PFSK-1 (cell line): ENCODE measurements around the gene EIF3J.

ENCODE experiments used
- FOXP2 ChIP-seq: optimal IDR thresholded peaks from 2 replicates; pipeline ENCODE3; 2011; ENCODE audit warnings: borderline replicate concordance, control low read depth, inconsistent platforms; ENCODE audit not compliant: insufficient read depth; ENCODE audit errors: extremely low read length, extremely low read depth
- POLR2AphosphoS5 ChIP-seq: IDR thresholded peaks from 2 replicates; pipeline ENCODE4 v1.6.1; 2012; ENCODE audit warnings: low read depth, mild to moderate bottlenecking, control low read depth, low read length, moderate library complexity
- SIN3A ChIP-seq: IDR thresholded peaks from 2 replicates; pipeline ENCODE4 v1.6.1; 2012; ENCODE audit warnings: mild to moderate bottlenecking, low read length, moderate library complexity, borderline replicate concordance; ENCODE audit not compliant: insufficient read depth
- TAF1 ChIP-seq: IDR thresholded peaks from 2 replicates; pipeline ENCODE4 v1.6.1; 2012; ENCODE audit warnings: low read length, control low read depth, borderline replicate concordance; ENCODE audit not compliant: insufficient read depth
- TF ChIP-seq, protein P1 (sequence below), 2 experiments: IDR thresholded peaks; 2 replicates each; pipeline versions ENCODE4 v1.6.1 to v1.8.0; 2011 to 2012; ENCODE audit warnings: low read depth in 2 of 2, low read length in 2 of 2, control low read depth in 1 of 2, inconsistent platforms in 1 of 2, mild to moderate bottlenecking in 1 of 2, moderate library complexity in 1 of 2; ENCODE audit not compliant: insufficient read depth in 1 of 2

Gene EIF3J

DNA sequence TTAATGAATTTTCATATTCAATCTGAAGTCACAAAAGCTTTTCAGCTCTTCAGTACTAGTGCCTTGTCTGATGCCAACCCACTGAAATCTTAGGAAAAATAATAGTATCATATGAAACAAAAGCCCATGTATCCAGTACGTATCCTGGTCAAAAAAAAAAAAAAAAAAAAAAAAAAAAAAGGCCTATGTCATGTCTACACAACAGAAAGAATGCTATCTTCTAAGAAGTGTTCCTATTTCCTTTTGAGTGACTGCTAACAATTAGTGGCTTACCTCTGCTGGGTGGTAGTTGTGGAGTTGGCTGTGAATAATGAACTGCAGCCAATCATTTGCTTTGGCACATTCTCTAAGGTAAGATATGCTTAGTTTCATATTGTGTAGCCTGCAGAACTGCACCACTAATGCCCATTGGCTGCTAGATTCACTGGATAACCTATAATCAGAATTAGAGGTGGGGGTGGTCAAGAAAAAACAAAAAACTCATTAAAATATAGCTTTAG, 59.6 kb downstream of the EIF3J start:
- no peak for TF ChIP-seq TAF1
- no peak for TF ChIP-seq POLR2AphosphoS5
- no peak for TF ChIP-seq SIN3A
- TF ChIP-seq FOXP2, result no peak
- TF ChIP-seq, protein P1, sequence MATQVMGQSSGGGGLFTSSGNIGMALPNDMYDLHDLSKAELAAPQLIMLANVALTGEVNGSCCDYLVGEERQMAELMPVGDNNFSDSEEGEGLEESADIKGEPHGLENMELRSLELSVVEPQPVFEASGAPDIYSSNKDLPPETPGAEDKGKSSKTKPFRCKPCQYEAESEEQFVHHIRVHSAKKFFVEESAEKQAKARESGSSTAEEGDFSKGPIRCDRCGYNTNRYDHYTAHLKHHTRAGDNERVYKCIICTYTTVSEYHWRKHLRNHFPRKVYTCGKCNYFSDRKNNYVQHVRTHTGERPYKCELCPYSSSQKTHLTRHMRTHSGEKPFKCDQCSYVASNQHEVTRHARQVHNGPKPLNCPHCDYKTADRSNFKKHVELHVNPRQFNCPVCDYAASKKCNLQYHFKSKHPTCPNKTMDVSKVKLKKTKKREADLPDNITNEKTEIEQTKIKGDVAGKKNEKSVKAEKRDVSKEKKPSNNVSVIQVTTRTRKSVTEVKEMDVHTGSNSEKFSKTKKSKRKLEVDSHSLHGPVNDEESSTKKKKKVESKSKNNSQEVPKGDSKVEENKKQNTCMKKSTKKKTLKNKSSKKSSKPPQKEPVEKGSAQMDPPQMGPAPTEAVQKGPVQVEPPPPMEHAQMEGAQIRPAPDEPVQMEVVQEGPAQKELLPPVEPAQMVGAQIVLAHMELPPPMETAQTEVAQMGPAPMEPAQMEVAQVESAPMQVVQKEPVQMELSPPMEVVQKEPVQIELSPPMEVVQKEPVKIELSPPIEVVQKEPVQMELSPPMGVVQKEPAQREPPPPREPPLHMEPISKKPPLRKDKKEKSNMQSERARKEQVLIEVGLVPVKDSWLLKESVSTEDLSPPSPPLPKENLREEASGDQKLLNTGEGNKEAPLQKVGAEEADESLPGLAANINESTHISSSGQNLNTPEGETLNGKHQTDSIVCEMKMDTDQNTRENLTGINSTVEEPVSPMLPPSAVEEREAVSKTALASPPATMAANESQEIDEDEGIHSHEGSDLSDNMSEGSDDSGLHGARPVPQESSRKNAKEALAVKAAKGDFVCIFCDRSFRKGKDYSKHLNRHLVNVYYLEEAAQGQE (IDR thresholded peaks at IDR 0.05; ENCODE audit: insufficient read depth in 1 of 2, low read depth in 2 of 2, low read length in 2 of 2), result no peak

DNA sequence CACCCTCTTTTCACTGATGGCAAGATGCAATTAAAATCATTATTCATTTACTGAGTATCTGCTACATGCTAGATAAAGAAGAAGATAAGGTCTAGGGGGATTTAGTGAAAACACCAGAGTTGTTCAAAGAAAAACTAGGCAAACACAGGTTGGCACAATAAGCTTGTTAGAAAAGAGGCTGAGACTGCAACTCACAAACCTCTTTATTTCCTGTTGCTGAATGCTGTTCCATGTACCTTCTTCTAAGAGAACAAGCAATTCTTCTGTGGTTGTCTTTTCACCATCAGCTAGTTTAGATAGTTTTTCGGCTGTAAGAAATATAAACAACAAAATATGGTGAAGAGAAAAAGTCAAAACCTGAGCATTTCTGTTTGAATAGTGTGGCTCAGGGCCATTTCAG, 61.1 kb downstream of the EIF3J start:
- TF ChIP-seq SIN3A, result no peak
- TF ChIP-seq TAF1, result no peak

DNA sequence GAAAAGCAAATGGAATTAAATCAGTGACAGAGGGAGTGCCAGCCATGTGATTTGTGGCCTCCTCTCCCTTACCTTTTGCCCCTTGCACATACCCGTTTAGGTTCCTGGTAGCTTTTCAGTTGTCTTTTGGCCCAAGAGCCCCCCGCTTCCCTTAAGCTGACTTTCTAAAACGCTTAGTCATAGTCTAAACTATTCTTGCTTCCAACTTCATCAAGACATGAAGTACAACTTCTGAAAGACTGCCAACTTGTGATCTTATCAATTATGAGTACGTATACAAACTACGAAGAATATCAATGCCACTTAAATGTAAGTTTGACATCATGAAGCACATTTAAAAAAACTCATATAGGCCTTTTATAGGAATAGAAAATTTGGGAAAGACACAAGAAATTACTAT, 61.9 kb downstream of the EIF3J start:
- TF ChIP-seq POLR2AphosphoS5 (no peak), FOXP2 (no peak), SIN3A (no peak), TAF1 (no peak)
- TF ChIP-seq, protein P1 (IDR thresholded peaks at IDR 0.05; ENCODE audit: insufficient read depth in 1 of 2, low read depth in 2 of 2, low read length in 2 of 2), result no peak

DNA sequence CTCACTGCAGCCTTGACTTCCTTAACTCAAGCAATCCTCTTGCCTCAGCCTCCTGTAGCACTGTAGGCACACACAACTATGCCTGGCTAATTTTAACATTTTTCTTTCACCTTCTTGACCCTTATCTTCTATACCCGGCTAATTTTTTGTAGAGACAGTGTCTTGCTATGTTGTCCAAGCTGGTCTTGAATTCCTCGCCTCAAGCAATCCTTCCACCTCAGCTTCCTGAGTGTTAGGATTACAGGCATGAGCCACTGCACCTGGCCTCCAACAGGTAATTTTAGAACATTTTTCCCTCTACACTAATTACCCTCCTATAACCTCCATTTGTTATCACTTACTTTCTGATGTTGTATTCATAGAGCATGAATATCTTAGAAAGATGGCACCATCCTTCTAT, 66.2 kb downstream of the EIF3J start:
- TF ChIP-seq, protein P1 (IDR thresholded peaks at IDR 0.05; ENCODE audit: insufficient read depth in 1 of 2, low read depth in 2 of 2, low read length in 2 of 2), result no peak
- TF ChIP-seq TAF1 (no peak), FOXP2 (no peak), SIN3A (no peak)

DNA sequence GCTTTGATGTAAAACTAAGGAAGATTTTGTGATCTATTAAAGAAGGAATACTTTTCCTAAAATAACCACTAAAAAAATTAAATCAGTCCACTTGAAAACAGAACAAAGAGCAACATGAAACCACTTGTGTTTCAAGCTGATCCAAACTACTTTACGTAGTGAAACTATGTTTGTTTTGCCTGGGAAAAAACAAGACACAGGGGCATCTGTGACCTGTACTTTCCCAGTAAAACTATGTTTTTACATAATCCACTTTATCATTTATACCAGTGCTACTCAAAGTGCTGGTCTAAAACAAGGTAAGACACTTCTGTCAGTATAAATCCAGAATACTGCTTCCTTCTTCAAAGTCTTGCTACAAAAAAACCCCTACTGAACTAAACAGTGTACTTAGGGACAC, 69.8 kb downstream of the EIF3J start:
- TF ChIP-seq FOXP2 (no peak), POLR2AphosphoS5 (no peak), SIN3A (no peak), TAF1 (no peak)
- TF ChIP-seq, protein P1 (IDR thresholded peaks at IDR 0.05; ENCODE audit: insufficient read depth in 1 of 2, low read depth in 2 of 2, low read length in 2 of 2), result no peak
